HFF-Myc (cell line): ENCODE results near the gene CBY2.
"Not testable (repeated sequence)": the region's sequence is repeated elsewhere in the genome, so short reads cannot be mapped to it uniquely, and the experiment has no call there.

Experiments
- DNase-seq: peaks from one replicate; pipeline ENCODE4 v3.0.0-alpha.2; 2011; ENCODE audit warnings: low read depth; ENCODE audit errors: extremely low read depth
- H3K4me3 ChIP-seq: replicated peaks from 2 replicates; pipeline ENCODE4 v1.5.1; 2011; ENCODE audit warnings: low read depth, mild to moderate bottlenecking, control low read depth, low read length
- CTCF ChIP-seq: IDR thresholded peaks from 2 replicates; pipeline ENCODE4 v1.5.1; 2012; ENCODE audit warnings: mild to moderate bottlenecking, low read depth, low read length, control low read depth; ENCODE audit errors: missing control alignments

Gene CBY2

GRCh38 chr13:45752510-45752909, 50.4 kb downstream of the CBY2 start:
- no peak for TF ChIP-seq CTCF
- DNase-seq, result no peak
- H3K4me3 ChIP-seq, result no peak overlapping the region

GRCh38 chr13:45756498-45756897, 54.4 kb downstream of the CBY2 start:
- H3K4me3 ChIP-seq, result not testable (repeated sequence)

GRCh38 chr13:45757589-45757988, 55.5 kb downstream of the CBY2 start:
- DNase-seq, H3K4me3 ChIP-seq: not testable (repeated sequence)

More at GRCh38 chr13:45756498-45756897, 54.4 kb downstream of the CBY2 start:
- not testable (repeated sequence) for DNase-seq

- H3K4me3 ChIP-seq, result no peak overlapping the region
- no peak for DNase-seq
- TF ChIP-seq CTCF, result no peak
Observed at GRCh38 chr13:45763419-45763818, 61.3 kb downstream of the CBY2 start.
